Stimulated activated CD8-positive, alpha-beta memory T cell treated with anti-CD3 and anti-CD28 coated beads, Interleukin-7, amount 100 ng/mL, for 24 hours (primary cell): Measurements from ENCODE around the gene CYYR1.

Experiments
- DNase-seq: peaks from one replicate; pipeline ENCODE4 v3.0.0-alpha.2; 2020; ENCODE audit warnings: low read depth

The CYYR1 gene

DNA sequence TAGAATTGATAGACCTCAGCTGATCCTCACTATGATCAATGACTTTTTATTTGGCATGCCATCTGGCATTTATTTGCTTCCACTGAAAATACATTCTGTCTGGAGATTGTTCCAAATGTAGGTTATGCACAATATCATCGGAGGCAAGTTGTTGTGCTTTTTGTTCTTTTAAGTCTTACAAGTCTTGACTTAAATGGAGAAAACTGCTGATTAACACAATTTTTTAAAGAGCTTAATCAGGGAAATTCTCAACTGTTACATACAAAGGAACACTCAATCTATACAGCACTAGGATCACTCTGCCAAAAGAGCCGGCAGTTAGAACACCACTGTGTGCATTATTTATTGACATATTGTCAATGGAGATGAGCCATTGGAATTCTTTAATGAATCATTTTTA lies 19.2 kb downstream of the CYYR1 start:
- DNase-seq: no peak

DNA sequence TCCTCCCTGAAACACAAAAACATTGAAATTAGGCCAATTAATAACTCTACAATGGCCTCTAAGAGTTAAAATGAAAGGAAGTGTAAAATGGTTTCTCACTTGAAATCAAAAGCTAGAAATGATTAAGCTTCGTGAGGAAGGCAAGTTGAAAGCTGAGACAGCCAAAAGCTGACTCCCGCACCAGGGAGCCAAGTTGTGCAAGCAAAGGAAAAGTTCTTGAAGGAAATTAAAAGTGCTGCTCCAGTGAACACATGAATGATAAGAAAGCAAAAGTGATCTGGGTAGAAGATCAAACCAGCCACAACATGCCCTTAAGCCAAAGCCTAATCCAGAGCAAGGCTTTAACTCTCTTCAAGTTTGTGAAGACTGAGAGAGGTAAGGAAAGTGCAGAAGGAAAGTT lies 22.8 kb downstream of the CYYR1 start:
- no peak for DNase-seq

DNA sequence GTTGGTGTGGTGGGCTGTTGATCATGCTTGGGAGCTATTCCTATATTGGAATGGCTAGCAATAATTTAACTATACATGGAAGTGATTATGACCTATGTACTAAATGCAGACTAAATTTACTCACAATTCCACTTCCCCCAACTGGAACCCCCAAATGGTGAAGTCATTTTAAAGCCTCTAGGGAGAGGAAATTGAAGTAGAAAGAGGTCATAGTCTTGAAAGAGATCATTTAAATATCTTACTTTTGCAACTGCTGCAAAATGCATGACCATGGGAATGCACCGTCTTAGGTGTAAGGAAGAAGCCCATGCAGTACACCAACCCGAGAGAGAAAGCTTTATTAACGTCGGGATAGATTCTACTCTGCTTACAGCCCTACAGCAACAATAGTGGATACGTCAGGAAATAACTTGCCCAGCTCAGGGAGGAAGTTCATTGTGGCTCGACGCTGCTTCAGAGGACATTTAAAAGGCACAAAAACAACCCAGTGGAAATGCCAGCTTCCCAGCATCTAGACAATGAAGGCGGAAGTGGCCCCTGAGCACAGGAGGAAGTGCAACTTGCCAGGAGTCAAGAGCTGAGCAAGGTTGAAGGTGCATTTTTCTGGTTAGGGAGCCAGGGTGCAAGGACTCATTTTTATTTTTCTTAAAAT lies 26.5 kb downstream of the CYYR1 start:
- DNase-seq: no peak

DNA sequence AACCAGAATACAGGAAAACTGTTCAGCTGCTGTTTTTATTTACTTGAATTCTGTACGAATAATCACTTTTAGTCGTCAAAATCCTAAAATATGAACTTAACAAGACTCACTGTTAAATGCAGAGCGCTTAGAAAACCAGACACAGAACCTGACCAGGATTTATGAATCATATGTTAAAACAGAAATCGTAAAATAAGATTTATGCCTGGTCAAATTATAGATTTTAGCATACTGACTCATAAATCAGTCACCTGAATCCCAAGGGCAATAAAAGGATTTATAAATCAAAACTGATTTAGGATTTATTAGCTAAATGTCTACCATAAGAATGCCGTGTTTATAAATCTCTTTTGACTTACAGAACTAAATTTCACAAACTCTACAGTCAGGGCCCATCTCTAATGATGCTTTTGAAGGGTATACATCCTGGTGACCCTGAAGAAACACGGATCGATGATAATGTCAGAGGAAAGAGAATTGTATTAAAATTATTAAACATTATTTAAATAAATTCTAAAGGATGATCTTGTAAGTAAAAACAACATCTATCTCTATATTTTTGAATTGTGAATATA lies 28.8 kb downstream of the CYYR1 start:
- no peak for DNase-seq

DNA sequence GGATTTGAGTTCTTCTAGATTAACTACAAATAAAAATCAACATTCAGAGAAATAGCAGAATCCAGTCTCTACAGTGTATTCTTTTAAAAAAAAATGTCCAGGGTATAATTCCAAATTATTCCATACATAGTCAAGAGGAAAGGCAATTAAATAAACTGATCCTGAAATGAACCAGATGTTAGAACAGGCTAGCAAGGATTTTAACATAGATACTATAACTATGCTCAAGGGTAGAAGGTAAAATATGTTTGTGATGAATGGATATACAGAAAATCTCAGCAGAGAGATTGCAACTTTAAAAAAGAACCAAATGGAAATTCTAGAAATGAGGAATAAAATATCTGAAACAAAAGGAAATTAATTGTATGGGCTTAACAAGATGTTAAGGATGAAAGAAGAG lies 32.4 kb downstream of the CYYR1 start:
- DNase-seq: no peak

DNA sequence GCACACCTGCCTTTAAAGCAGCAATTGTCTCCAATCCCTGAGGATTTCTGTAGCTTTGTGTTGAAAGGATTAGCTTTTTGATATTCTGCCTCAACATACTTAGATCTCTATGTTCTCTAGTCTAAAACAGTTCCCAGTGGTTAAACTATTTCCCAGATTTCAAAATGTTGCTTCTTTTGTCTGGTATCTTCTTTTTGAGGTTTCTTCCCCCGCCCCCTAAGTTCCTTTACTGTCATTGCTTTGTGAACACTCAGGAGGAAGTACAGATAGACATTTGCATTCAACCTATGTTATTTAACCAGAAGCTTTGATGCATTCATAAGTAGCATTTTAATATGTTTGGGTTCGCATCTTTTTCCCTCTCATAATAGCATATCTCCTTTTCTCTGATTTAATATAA lies 33.5 kb downstream of the CYYR1 start:
- no peak for DNase-seq

DNA sequence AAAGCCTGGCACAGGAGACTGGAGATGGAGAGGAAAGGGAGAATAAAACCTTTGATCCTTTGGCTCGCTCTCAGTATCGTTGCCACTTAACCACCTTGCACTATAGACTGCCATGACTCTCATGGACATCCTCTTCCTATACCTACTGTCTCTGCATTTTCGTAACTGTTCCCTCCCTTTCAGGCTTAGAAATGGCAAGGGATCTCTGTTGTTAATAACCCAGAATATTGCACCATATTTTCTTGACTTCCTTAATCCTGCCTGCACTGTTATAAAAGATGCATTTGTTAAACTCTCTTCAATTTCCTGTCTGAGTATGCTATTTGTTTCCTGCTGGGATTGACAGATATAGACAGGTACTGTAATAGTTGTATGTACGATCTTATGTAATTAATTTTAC lies 38.6 kb downstream of the CYYR1 start:
- DNase-seq: no peak

DNA sequence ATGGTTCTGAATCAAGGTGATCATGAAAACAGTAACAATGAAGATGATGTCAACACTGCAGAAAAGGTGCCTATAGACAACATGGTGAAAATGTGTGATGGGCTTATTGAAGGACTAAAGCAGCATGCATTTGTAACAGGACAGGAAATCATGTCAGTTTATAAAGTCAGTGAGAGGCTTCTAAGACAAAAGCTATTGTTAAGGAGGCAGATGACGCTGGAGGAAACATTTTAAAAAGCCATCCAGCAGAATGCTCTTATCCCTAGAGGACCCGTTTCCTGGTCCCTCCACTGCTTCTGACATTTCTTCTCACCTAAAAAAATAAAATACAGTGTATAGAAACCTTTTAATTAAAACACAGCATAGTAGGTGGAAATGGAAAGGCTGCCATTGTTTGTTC lies 40.9 kb downstream of the CYYR1 start:
- no peak for DNase-seq

DNA sequence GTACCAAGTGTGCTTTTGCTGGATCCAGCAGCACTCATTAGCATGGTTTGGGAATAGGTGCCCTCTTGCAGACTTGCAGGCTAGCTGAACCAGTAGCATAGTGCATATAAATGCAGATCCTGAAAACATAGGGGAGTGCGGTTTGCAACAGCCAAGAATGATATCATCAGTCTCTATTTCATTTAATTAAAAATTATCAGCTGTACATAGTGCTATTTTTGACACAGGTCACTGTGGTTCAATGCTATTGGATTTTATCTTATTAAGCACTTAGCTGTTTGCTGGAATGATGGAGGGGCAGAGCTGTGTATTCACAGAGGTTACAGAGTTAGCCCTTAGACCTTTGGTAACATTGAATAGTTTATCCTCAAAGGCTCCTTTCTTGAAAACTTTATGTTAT lies 43.6 kb downstream of the CYYR1 start:
- DNase-seq: no peak

DNA sequence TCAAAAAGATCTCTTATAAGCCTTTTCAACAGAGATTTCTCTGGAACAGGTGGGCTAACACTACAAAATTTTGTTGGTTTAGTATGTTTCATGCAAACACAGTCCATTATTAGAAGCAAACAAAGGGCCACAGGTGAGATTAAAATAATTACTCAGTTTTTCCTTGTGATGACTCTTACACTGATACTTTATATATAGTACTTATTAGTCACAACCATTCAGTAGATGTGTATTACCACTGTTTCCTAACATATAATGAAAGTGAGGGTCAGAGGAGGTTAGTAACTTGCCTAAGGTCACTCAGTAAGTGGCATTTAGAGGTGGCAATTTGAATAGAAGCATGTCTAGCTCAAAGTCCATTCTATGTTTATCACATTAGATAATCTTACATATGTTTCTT lies 44.2 kb downstream of the CYYR1 start:
- no peak for DNase-seq

DNA sequence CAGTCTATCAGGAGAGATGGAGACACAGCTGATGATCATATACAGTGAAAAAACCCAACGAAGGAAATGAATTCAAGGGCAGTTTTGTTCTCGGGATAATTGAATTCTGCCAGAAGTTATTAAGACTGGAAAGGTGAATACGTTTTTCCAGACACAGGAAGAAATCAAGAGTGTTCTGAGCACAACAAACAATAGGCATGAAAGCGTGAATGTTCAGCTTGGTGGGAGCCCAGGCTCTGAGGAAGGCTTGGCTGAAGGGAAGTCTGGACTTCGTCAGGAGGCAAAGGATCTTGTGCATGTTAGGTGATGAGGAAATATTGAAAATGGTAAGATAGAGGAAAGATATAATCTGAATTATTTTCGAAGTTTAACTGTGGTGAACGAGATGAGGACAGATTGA lies 50.4 kb downstream of the CYYR1 start:
- no peak for DNase-seq

DNA sequence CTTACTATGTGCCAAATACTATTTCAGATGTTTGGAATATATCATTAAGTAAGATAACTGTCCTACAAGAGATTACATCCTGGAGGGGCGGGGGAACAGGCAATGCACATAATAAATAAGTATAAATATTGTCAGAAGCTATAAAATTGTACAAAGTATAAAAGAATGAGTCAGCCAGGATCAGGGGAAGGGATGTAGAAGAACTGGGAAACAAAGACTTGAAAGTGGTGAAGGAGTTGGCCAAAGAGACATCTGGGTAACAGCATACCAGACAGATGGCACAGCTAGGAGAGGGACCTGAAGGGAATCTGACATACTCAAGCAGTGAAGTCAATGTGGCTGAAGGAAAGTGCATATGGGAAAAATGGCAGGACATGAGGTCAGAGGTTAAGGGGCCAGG lies 53.9 kb downstream of the CYYR1 start:
- no peak for DNase-seq

DNA sequence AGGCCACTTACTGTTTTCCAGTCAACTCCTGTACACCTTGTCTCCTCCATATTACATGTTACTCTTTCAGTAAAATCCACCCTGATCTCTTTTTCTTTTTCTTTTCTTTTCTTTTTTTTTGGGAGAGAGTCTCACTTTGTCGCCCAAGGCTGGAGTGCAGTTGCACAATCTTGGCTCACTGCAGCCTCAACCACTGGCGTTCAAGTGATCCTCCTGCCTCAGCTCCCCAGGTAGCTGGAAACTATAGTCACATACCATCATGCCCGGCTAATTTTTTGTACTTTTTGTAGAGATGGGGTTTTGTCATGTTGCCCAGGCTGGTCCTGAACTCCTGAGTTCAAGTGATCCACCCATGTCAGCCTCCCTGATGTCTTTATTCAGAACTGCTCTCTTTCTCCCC lies 57.8 kb downstream of the CYYR1 start:
- DNase-seq: no peak

DNA sequence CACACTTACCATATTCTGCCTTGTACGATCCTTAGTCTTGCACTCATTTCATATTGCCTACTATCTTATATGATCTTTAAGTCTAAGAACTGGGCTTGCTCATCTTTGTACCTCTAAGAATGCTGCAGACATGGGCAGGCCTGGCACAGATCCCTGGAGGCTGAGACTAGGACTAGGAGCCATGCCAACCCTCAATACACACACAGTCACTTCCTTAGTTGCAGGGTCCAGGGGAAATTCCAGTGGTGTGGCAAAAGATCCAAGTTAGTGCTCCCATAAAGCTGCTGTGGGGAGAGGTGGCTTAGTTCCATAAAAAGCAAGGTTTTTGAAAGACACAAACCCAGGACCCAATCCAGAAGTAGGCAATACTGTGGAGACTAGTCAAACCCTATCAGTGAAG lies 59.9 kb downstream of the CYYR1 start:
- no peak for DNase-seq

DNA sequence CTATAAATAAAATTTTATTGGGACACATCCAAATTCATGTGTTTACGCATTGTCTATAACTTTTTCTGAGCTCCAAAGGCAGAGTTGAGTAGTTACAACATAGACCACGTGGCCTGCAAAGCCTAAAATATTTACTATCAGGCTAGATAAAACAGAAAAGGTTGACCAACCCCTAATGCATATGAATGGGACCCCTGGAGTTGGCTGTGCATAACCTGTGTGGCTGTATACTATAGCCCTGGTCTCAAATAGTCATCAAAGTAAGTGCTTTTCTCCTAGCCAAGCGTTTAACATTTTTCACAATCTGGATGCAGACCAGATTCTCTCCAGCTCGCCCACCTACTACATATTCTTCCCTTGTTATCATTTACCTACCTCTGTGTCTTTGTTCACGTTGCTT lies 60.4 kb downstream of the CYYR1 start:
- no peak for DNase-seq

DNA sequence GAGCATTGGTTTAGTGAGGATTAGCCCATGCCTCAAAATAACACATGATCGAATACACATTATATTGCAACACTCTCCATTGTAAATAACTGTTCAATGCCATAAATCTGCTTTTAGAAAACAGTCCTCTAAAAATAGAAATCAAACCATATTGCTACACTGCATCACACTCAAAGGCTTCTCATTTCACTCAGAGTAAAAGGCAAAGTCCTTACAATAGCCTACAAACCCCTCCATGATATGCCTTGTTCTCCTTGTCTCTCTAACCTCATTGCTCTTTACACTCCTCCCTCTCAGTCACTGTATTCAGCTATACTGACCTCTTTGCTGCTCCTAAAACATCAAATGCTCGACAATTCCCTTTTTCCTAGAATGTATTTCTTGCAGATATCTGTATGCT lies 64.2 kb downstream of the CYYR1 start:
- DNase-seq: no peak

DNA sequence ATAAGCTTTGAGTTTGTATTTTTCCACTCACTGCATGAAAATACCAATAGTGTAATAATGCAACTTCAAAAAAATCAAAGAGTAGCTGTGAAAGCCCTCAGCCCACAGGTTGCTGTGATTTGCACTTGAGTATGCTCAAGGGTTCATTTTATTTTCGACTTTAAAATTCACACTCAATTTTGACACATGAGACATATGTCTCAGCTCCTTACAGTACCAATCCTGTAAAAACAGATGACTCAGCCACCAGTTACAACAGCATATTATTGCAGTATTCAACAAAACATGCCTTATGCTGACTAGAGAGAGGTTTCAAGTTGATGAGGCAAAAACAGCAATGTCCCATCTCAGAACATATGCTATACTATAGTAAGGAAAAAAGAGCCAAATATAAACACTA lies 66.1 kb downstream of the CYYR1 start:
- DNase-seq: no peak

DNA sequence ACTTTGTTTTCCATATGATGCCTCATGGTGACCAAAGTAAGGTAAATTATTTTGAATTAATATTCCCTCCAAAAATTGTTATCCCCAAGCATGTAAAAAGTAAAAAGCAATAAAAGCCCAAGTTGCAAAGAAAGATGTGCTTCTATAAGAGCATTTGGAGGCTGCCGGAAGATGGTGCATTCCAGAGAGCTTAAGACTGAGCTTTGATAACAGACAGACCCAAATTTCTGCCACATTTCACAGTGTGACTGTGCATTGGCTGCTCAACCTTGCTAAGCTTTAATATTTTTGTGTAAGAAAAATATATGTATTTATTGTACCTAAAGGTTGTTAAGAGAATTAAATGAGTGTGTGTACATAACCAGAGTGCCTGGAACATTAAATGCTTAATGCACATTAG lies 67.9 kb downstream of the CYYR1 start:
- no peak for DNase-seq

DNA sequence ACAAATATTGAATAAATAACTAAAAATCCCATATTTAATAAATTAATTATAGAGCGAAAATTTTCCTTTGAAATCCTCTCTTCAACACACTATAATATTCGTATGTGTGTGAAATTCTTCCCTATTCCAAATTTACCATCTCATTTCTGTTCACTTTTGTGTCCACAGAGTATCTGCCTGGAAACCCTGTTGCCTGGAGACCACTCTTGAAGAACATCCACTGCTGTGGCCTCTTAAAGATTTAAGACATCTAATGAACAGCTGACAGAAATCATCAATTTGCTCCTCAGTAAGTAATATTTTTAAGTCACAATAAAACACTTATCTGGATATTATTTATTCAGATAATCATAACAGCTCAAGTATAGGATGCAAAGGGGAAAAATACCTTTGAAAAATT lies 69.7 kb downstream of the CYYR1 start:
- no peak for DNase-seq

DNA sequence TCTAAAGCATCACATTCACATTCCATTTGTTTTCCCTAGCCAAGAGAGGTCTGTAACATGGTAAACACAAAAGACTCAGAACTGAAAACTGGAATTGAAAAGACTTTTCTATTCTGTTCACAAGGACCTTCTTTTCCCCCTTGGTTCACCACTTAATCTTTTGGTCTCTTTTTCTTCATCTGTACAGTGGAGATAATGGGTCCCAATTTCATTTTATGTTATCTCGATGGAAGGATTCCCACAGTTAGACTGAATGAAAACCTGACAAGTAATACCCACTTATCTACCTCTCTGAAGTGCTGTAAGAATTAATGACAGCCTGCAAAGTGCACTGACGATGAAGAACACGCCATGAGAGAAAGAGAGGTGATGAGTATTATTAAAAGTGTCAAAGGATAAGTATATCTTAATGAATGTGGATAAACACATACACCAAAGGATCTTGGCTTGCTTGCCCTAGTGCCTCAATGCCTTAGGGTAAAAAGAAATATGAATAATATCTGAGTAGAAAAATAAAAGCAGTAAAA lies 71.5 kb downstream of the CYYR1 start:
- DNase-seq: no peak

DNA sequence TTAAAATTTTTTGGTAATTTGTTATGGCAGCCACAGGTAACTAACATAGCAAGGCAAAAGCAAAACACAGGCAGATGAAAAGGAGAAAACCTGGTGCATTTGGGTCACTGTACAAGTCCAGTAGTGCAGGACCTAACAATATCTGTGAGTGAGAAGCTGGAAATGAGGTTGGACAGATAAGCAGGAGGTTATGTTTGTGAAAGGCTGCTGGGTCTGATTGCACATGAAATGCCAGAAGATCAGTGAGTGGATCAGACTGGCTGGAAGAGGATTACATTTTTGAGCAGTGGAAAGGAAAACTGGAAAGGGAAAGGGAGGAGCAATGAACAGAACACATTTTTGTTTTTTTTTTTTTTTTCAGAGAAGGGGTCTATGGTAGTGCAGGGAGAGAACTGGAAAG lies 73.6 kb downstream of the CYYR1 start:
- no peak for DNase-seq

DNA sequence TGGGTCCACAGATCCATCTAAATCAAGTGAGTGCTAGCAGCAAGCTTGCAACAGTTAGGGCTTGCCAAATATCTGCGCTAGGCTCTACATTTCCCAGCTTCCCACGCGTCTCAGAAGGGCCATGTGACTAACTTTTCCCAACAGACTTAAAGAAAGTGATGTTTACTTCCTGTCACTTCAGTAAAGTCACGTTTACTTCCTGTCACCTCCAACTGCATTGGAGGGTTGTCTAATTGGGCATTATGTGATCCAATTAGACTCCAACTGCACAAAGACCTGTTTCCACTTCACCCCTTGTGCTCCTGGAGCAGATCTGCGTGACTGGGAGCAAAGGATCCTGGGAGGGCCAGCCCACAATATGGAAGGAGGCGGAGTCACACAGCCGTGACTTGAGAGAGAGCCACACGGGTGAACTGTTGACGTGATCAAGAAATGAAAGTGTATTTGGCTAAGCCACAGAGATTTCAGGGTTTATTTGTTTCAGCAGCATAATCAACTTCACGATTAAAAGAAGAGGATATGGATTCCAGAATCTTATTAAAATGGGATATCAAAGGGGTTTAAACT lies 77.7 kb downstream of the CYYR1 start:
- no peak for DNase-seq

DNA sequence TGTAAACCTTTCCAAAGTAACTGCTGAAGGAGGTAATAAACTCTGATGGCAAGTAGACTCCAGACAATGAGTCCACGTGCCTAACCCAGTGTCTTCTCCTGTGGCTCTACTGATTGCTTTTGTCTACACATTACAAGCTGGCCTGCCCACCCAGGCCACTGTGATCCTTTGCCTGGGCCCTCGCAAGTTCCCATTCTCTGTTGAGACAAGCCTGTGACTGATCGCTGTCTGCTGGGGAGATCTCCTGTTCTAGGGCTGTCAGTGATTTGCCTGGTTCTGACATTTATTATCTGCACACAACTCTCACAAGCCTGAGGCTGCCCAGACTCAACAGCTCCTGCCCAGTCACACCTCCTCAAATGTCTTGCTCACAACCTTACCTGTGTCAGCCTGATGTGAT lies 81.4 kb downstream of the CYYR1 start:
- no peak for DNase-seq

DNA sequence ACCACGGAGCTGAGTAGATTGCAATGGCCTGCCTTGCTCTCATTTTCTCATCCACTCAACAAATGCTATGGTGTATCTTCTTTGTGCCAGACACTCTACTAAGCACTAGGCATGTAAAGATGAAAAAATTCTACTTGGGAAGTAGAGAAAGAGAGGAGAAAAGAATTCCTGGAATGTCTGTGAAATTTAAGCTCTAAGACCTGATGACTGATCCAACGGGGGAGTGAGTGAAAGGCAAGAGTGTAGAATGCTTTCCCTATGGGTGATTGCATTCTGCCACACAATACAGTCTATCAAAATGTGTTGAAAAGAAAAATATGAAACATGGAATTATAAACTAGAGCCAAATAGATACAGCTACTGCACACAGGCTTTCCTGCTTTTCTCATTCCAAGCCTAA lies 82.3 kb downstream of the CYYR1 start:
- no peak for DNase-seq
